GM12878 (cell line): ENCODE results near the gene AP2B1. TPM values are rescaled to one million over a fixed set of nuclear protein-coding genes. Genes with fewer than 3 reads are reported as not detected.
A peak's percentile ranks its signal among the peaks of the same experiment; 100 is the strongest.

Experiments
- ATAC-seq: fragments of 200-7000 bp; cut with Tn5 transposase; 3 replicates; pipeline ENCODE4 v1.9.1; 2020; ENCODE audit warnings: mild to moderate bottlenecking, moderate library complexity
- BruUV-seq: library from RNA; stranded (reverse); fragments of 400-500 nt; replicated peaks from 2 replicates; lab custom pipeline; 2021; lab: Mats Ljungman, UMichigan
- CTCF ChIA-PET: fragments of 300-600 bp; sonication (Branson Sonifier 250); formaldehyde crosslinking; extraction: SDS; loops from one replicate; lab custom pipeline; 2021; ENCODE audit warnings: inconsistent platforms; lab: Yijun Ruan, JAX
- POLR2A ChIA-PET: fragments of 350-600 bp; formaldehyde crosslinking; extraction: SDS; loops from one replicate; lab custom pipeline; 2021; ENCODE audit warnings: inconsistent platforms; lab: Charles Lee
- RAD21 ChIA-PET: fragments of 300-600 bp; sonication (Branson Sonifier 250); formaldehyde crosslinking; loops from one replicate; lab custom pipeline; 2023; ENCODE audit warnings: antibody characterized with exemption; ENCODE audit not compliant: unreplicated experiment; lab: Charles Lee
- SMC1A ChIA-PET: fragments of 300-600 bp; sonication (Branson Sonifier 250); formaldehyde crosslinking; loops from one replicate; lab custom pipeline; 2023; ENCODE audit not compliant: unreplicated experiment, uncharacterized antibody; lab: Charles Lee
- DNase-seq: peaks from one replicate; pipeline ENCODE4 v3.0.0-alpha.2; 2011; ENCODE audit warnings: low read depth, low spot score
- FAIRE-seq: peaks from 3 replicates; lab custom pipeline; 2011; peaks lifted over from hg19 to GRCh38; lab: Jason Lieb, UNC
- H2AFZ ChIP-seq: 2 replicates; pipeline ENCODE4 v1.6.0; 2011; ENCODE audit warnings: low read depth, low read length, control low read depth; ENCODE audit not compliant: control insufficient read depth
- H3K27ac ChIP-seq: 2 replicates; pipeline ENCODE4 v1.5.1; 2011; ENCODE audit warnings: control low read depth; ENCODE audit not compliant: control insufficient read depth, insufficient read depth
- H3K27me3 ChIP-seq, 2 experiments: replicated peaks in 1 of 2; 2 replicates each; pipeline versions ENCODE4 v1.6.0 to v1.6.1; 2011; ENCODE audit warnings: low read length in 1 of 2; ENCODE audit not compliant: control insufficient read depth in 2 of 2, insufficient read depth in 2 of 2
- H3K36me3 ChIP-seq, 2 experiments: 2 replicates each; pipeline ENCODE4 v1.5.1; 2011; ENCODE audit warnings: low read length in 1 of 2; ENCODE audit not compliant: control insufficient read depth in 2 of 2, insufficient read depth in 2 of 2
- H3K4me1 ChIP-seq: 2 replicates; pipeline ENCODE4 v1.6.1; 2011; ENCODE audit warnings: mild to moderate bottlenecking, low read length, moderate library complexity, mixed read lengths; ENCODE audit not compliant: control insufficient read depth, insufficient read depth
- H3K4me2 ChIP-seq: 2 replicates; pipeline ENCODE4 v1.6.0; 2011; ENCODE audit warnings: control low read depth; ENCODE audit not compliant: control insufficient read depth, insufficient read depth
- H3K4me3 ChIP-seq: fragments of 200-600 bp; sonication (generic); 2 replicates; pipeline ENCODE4 v1.5.1; 2016
- H3K79me2 ChIP-seq: 2 replicates; pipeline ENCODE4 v1.6.0; 2011; ENCODE audit warnings: low read length; ENCODE audit not compliant: control insufficient read depth, insufficient read depth
- H3K9ac ChIP-seq: 2 replicates; pipeline ENCODE4 v1.8.0; 2011; ENCODE audit warnings: low read length, control low read depth, mixed read lengths; ENCODE audit not compliant: control insufficient read depth, insufficient read depth
- H3K9me3 ChIP-seq: replicated peaks from 3 replicates; pipeline ENCODE4 v1.5.1; 2011; ENCODE audit warnings: mild to moderate bottlenecking, low read length; ENCODE audit not compliant: control insufficient read depth, insufficient read depth
- H4K20me1 ChIP-seq: 2 replicates; pipeline ENCODE4 v1.6.0; 2011; ENCODE audit not compliant: control insufficient read depth, insufficient read depth
- DPF2 ChIP-seq: fragments of 450-650 bp; IDR thresholded peaks from 2 replicates; pipeline ENCODE4 v1.6.1; 2017; ENCODE audit warnings: mild to moderate bottlenecking
- E2F4 ChIP-seq: IDR thresholded peaks from 2 replicates; pipeline ENCODE4 v1.6.1; 2012; ENCODE audit warnings: low read depth, low read length, improper control_type of control experiment
- HSF1 ChIP-seq: fragments of 150-350 bp; IDR thresholded peaks from 2 replicates; pipeline ENCODE4 v1.6.1; 2014; ENCODE audit warnings: mild to moderate bottlenecking, low read depth, low read length
- KDM1A ChIP-seq: fragments of 200-600 bp; sonication (generic); IDR thresholded peaks from 2 replicates; pipeline ENCODE4 v1.6.1; 2016; ENCODE audit warnings: borderline replicate concordance
- NFYB ChIP-seq: IDR thresholded peaks from 2 replicates; pipeline ENCODE4 v1.6.1; 2011; ENCODE audit warnings: low read depth, mild to moderate bottlenecking, low read length, improper control_type of control experiment, moderate library complexity; ENCODE audit not compliant: insufficient read depth
- POLR2AphosphoS5 ChIP-seq: IDR thresholded peaks from 2 replicates; pipeline ENCODE4 v1.6.1; 2011; ENCODE audit warnings: mild to moderate bottlenecking, low read length, inconsistent platforms
- PRDM15 ChIP-seq: fragments of 450-650 bp; formaldehyde crosslinking; IDR thresholded peaks from 2 replicates; pipeline ENCODE4 v1.4.0; 2020; ENCODE audit warnings: mild to moderate bottlenecking, moderate library complexity
- USF2 ChIP-seq: IDR thresholded peaks from 2 replicates; pipeline ENCODE4 v1.6.1; 2011; ENCODE audit warnings: low read depth, low read length, improper control_type of control experiment, borderline replicate concordance
- ZBTB40 ChIP-seq: fragments of 450-650 bp; IDR thresholded peaks from 2 replicates; pipeline ENCODE4 v1.6.1; 2016; ENCODE audit warnings: mild to moderate bottlenecking, moderate library complexity, borderline replicate concordance
- ZNF622 ChIP-seq: fragments of 450-650 bp; IDR thresholded peaks from 2 replicates; pipeline ENCODE4 v1.6.1; 2017; ENCODE audit warnings: mild to moderate bottlenecking, inconsistent platforms
- WGBS: methylation state at CpG from one replicate; pipeline ENCODE4 v1.1.6; 2016; ENCODE audit warnings: low lambda C conversion rate; ENCODE audit not compliant: insufficient replicate concordance, insufficient coverage; ENCODE audit errors: missing lambda C conversion rate; 5-methylcytosine and 5-hydroxymethylcytosine counted together
- in situ Hi-C: fragments of 300-500 bp; cut with MboI; formaldehyde crosslinking; loops from 9 replicates; pipeline ENCODE4 v1.14.3; 2018; ENCODE audit warnings: mixed read lengths
- intact Hi-C: fragments of 100-400 bp; cut with micrococcal nuclease; formaldehyde crosslinking; loops from one replicate; pipeline ENCODE4 v1.14.2; 2022; ENCODE audit not compliant: unreplicated experiment
- polyA plus RNA-seq, 11 experiments: library from polyadenylated mRNA; depleted of rRNA in 4 of 11; unstranded in 6 of 11; stranded (reverse) in 5 of 11; fragments of >200 nt; fragmentation: Nextera tagmentation in 4 of 11; fragmentation: Illumina TruSeq in 1 of 11; extraction: Ambion mirVana in 4 of 11; extraction: Trizol in 1 of 11; gene quantifications; 1 replicate in 1 of 11; 2 replicates in 10 of 11; pipeline versions ENCODE4 v1.2.1 to v1.2.3, GENCODE V29; 2011 to 2016; ENCODE audit warnings: inconsistent platforms in 2 of 11, missing spikeins in 2 of 11, low read depth in 1 of 11
- total RNA-seq, 4 experiments: library from RNA; depleted of rRNA in 3 of 4; stranded (reverse); fragments of >200 nt in 3 of 4; fragmentation: Illumina TruSeq in 1 of 4; extraction: Trizol in 1 of 4; gene quantifications; 2 replicates each; pipeline versions ENCODE4 v1.2.1 to v1.2.3, GENCODE V29; 2013 to 2021

AP2B1 gene
- total and polyA plus RNA-seq, 10 of the 15 experiments (the other 5 are each of a cell fraction or from before 2014, with no cell fraction given) = 18.6 to 112 (median 53.9) TPM

GRCh38 chr17:35566968-35567367 is 20.2 kb upstream of the AP2B1 start (continued):
- TF ChIP-seq NFYB (no peak), ZNF622 (no peak), HSF1 (no peak), KDM1A (no peak), DPF2 (no peak)

GRCh38 chr17:35568561-35568960 is 18.6 kb upstream of the AP2B1 start:
- WGBS = 3% methylated on average over 8 of the region's 15 CpGs
- CTCF ChIA-PET = interaction anchor here (1.2 kb wide), 1 partner anchor 33 kb away, joined by 3 read pairs; no protein-coding TSS in a partner anchor
- Histone ChIP-seq H3K4me2 (peak overlapping the region; percentile 91), H3K4me3 (peak overlapping the region; percentile 92), H3K27me3 (no peaks in the 10 kb centered on the region; a peak in 1 of 4 replicates), H3K79me2 (peaks cover 24% of the 10 kb centered on the region), H2AFZ (peak overlapping the region; percentile 71), H3K4me1 (peaks cover 3% of the 10 kb centered on the region; the same call in 1 of the 2 replicates), H3K36me3 (no peaks in the 10 kb centered on the region), H3K27ac (peak overlapping the region; percentile 80), H4K20me1 (no peaks in the 10 kb centered on the region), H3K9ac (peak overlapping the region; percentile 88), H3K9me3 (no peaks in the 10 kb centered on the region)
- in situ Hi-C loops = no loop called here
- POLR2A ChIA-PET = interaction anchor here (0.6 to 2.7 kb wide), 7 partner anchors 8 to 406 kb away, joined by 3 to 16 read pairs (median 6); partner anchors contain the start of gene PEX12
- DNase-seq = no peak
- peak; percentile 65 for ATAC-seq
- intact Hi-C loops = no loop called here
- BruUV-seq = no TSS peak
- no peak for FAIRE-seq
- RAD21 ChIA-PET = no interaction called here
- SMC1A ChIA-PET = interaction anchor here (1.0 to 2.1 kb wide), 4 partner anchors 8 to 80 kb away, joined by 4 to 6 read pairs (median 4); partner anchors contain the start of gene PEX12
- TF ChIP-seq ZBTB40 (peak; percentile 36; the same call in 1 of the 2 replicates), POLR2AphosphoS5 (no peak), PRDM15 (no peak), E2F4 (0 out of 2 replicates have a peak, but pooled peaks have one; percentile 5), USF2 (no peak)
